H54 (cell line): Measurements from ENCODE around the gene KRTAP2-2.
"Not testable (repeated sequence)": the region's sequence is repeated elsewhere in the genome, so short reads cannot be mapped to it uniquely, and the experiment has no call there.

Experiments
- DNase-seq: peaks from one replicate; pipeline ENCODE4 v3.0.0; 2011; ENCODE audit warnings: low spot score, mixed read lengths; ENCODE audit not compliant: insufficient read length
- FAIRE-seq: peaks from 3 replicates; lab custom pipeline; 2011; peaks lifted over from hg19 to GRCh38; lab: Jason Lieb, UNC
- POLR2A ChIP-seq: IDR thresholded peaks from 2 replicates; pipeline ENCODE4 v1.6.1; 2011; ENCODE audit warnings: low read depth, mild to moderate bottlenecking, low read length

Gene KRTAP2-2

GRCh38 chr17:41055130-41055529, at the start of gene KRTAP2-2:
TSS of gene KRTAP2-2 (minus strand) at chr17:41055230. CDS start at chr17:41055211, 19 bp downstream.
- not testable (repeated sequence) for FAIRE-seq, DNase-seq

GRCh38 chr17:41104386-41105038, 49.5 kb upstream of the KRTAP2-2 start:
- peak; percentile 95 for FAIRE-seq
- DNase-seq = not testable (repeated sequence)

DNA sequence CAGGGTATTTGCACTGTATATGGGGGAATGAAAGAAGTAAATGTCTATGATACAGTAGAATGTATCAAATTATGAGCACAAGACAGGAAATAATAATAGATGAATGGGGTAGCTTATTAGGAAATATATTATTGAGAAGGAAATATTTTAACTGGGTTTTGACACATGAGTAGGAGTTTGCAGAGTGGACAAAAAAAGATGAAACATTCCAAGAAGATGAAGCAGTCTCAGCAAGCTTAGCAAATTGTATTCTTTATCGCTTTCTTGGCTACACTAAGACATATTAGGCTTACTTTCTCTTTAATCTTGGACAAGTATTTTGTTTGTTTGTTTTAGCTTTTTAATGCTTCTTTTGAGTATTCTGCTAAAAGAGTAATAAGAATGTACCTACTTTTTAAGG, 48.9 kb upstream of the KRTAP2-2 start:
- FAIRE-seq (no peak), DNase-seq (no peak)
- no peak for TF ChIP-seq POLR2A

GRCh38 chr17:41101586-41102259, 46.7 kb upstream of the KRTAP2-2 start, which contains the start of gene KRTAP4-16:
TSS of gene KRTAP4-16 (minus strand) at chr17:41102209. CDS start at chr17:41102209, 0 bp downstream.
- DNase-seq (no peak), FAIRE-seq (no peak)
- no peak for TF ChIP-seq POLR2A

- peak; percentile 5 for DNase-seq
- peak; percentile 67 for FAIRE-seq
These were observed 44.9 kb upstream of the KRTAP2-2 start for GRCh38 chr17:41099682-41100480.

- TF ChIP-seq POLR2A = no peak
- FAIRE-seq (no peak), DNase-seq (no peak)
These were observed 43.5 kb upstream of the KRTAP2-2 start for GRCh38 chr17:41098481-41098880.

- no peak for DNase-seq
- no peak for TF ChIP-seq POLR2A
- FAIRE-seq = no peak
These were observed 43.0 kb upstream of the KRTAP2-2 start, which contains the start of gene KRTAP4-8 for GRCh38 chr17:41098042-41098441. TSS of gene KRTAP4-8 (minus strand) at chr17:41098142. CDS start at chr17:41098084, 58 bp downstream.

DNA sequence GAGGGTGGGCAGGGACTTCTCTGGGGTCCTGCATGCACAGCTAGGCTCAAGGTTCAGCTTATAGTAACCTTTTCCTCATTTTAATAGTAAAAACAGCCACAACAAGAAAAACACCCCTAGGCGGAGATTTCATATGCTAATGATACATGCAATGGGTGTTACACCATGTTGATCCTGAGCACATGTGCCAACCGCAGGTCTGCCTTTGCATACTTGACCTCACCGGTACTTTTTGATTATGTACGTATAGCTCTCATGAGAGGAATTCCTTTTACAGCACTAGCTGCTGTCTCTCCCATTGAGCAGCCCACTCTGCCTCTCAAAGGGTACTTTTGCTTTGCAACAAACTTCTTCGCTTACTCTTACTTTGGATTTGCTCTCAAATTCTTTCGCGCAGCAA, 41.0 kb upstream of the KRTAP2-2 start:
- TF ChIP-seq POLR2A = no peak
- FAIRE-seq (no peak), DNase-seq (no peak)

GRCh38 chr17:41088760-41089352, 33.8 kb upstream of the KRTAP2-2 start:
- not testable (repeated sequence) for FAIRE-seq, DNase-seq

- not testable (repeated sequence) for FAIRE-seq, DNase-seq
These were observed 29.2 kb upstream of the KRTAP2-2 start, which contains the start of gene KRTAP4-7 for GRCh38 chr17:41084100-41084856. TSS of gene KRTAP4-7 (plus strand) at chr17:41084150. CDS start at chr17:41084207, 57 bp downstream.

DNA sequence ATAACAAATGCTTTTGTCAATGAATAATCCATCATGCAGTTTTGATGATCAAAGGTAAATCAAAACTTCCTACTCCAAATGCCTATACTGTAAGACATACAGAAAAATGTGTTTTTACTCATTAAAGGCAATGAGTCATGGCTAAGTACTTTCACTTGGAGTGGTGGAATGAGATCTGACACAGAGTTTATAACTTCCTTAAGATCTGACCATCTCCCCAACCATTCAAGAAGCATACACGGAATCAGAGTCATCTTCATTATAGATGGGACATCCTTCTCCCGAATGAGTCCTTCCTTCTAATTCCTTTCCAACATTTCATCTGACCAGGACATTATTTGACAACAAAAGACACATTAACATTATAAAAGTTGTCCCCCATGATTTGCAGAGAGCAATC, 28.4 kb upstream of the KRTAP2-2 start:
- FAIRE-seq = peak; percentile 99
- not testable (repeated sequence) for DNase-seq

DNA sequence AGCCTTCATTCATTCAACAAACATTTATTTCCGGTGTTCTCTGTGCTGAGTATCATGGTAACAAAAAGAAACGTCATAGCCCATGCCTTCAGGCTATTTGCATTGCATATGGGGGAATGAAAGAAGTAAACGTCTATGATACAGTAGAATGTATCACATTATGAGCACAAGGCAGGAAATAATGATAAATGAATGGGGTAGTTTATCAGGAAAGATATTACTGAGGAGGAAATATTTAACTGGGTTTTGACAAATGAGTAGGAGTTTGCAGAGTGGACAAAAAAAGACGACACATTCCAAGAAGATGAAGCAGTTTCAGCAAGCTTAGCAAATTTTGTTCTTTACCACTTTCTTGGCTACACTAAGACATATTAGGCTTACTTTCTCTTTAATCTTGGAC, 27.6 kb upstream of the KRTAP2-2 start:
- TF ChIP-seq POLR2A = no peak
- FAIRE-seq = no peak

GRCh38 chr17:41076788-41077187, 21.8 kb upstream of the KRTAP2-2 start:
- no peak for TF ChIP-seq POLR2A
- FAIRE-seq = no peak
- DNase-seq = no peak

More for the DNA sequence above, 27.6 kb upstream of the KRTAP2-2 start:
- no peak for DNase-seq
